HCT116 (cell line): ENCODE results near the gene AS3MT. TPM values are rescaled to one million over a fixed set of nuclear protein-coding genes. Genes with fewer than 3 reads are reported as not detected.

Experiments
- ATAC-seq: fragments of 200-7000 bp; cut with Tn5 transposase; 2 replicates; pipeline ENCODE4 v1.9.1; 2020; ENCODE audit warnings: mild to moderate bottlenecking, moderate library complexity
- BruUV-seq: library from RNA; stranded (reverse); fragments of 400-500 nt; replicated peaks from 2 replicates; lab custom pipeline; 2021; lab: Mats Ljungman, UMichigan
- CTCF ChIA-PET: fragments of 300-600 bp; sonication (Branson Sonifier 250); formaldehyde crosslinking; loops from one replicate; lab custom pipeline; 2021; ENCODE audit warnings: antibody characterized with exemption; lab: Charles Lee
- POLR2A ChIA-PET: fragments of 300-600, 350-600 bp; sonication (Branson Sonifier 250); formaldehyde crosslinking; loops from one replicate; lab custom pipeline; 2021; ENCODE audit warnings: antibody characterized with exemption; lab: Charles Lee
- RAD21 ChIA-PET, 2 experiments: fragments of 300-600 bp; sonication (Branson Sonifier 250); formaldehyde crosslinking; loops; one replicate each; lab custom pipeline; 2023; ENCODE audit warnings: low total read pairs in 2 of 2; ENCODE audit not compliant: uncharacterized antibody in 2 of 2, unreplicated experiment in 2 of 2, low non-redundant PET in 1 of 2; lab: Charles Lee
- DNase-seq: peaks from one replicate; pipeline ENCODE4 v3.0.0-alpha.2; 2010; ENCODE audit warnings: low read depth, low spot score
- H2AFZ ChIP-seq: fragments of 200-600 bp; shearing (Covaris generic), sonication (generic); 2 replicates; pipeline ENCODE4 v1.6.1; 2017; ENCODE audit warnings: low read depth, mixed run types, mixed read lengths, antibody characterized with exemption, low read length; ENCODE audit not compliant: poor library complexity, severe bottlenecking
- H3K27ac ChIP-seq: 2 replicates; pipeline ENCODE4 v1.5.1; 2012; ENCODE audit warnings: low read depth, low read length
- H3K27me3 ChIP-seq: fragments of 200-600 bp; sonication (generic); 2 replicates; pipeline ENCODE4 v1.6.1; 2016; ENCODE audit warnings: mixed run types, low read length, mixed read lengths; ENCODE audit not compliant: insufficient read depth
- H3K36me3 ChIP-seq, 2 experiments: fragments of 200-500 bp in 1 of 2; fragments of 200-600 bp in 1 of 2; sonication (Bioruptor generic) in 1 of 2; sonication (generic) in 1 of 2; 2 replicates each; pipeline versions ENCODE4 v1.5.1 to v1.6.1; 2014 to 2016; ENCODE audit warnings: low read length in 2 of 2, inconsistent platforms in 1 of 2, mixed read lengths in 1 of 2, mixed run types in 1 of 2; ENCODE audit not compliant: insufficient read depth in 2 of 2, control insufficient read depth in 1 of 2
- H3K4me1 ChIP-seq, 2 experiments: fragments of 200-600 bp in 1 of 2; sonication (generic) in 1 of 2; 2 replicates each; pipeline versions ENCODE4 v1.5.1 to v1.6.1; 2012 to 2017; ENCODE audit warnings: low read length in 2 of 2, inconsistent platforms in 1 of 2, mild to moderate bottlenecking in 1 of 2, mixed read lengths in 1 of 2, mixed run types in 1 of 2, moderate library complexity in 1 of 2; ENCODE audit not compliant: insufficient read depth in 2 of 2, control insufficient read depth in 1 of 2
- H3K4me2 ChIP-seq: fragments of 200-600 bp; sonication (generic); 2 replicates; pipeline ENCODE4 v1.6.1; 2017; ENCODE audit warnings: mixed run types, low read length, mixed read lengths
- H3K4me3 ChIP-seq, 2 experiments: fragments of 200-600 bp in 1 of 2; sonication (generic) in 1 of 2; replicated peaks in 1 of 2; 2 replicates each; pipeline ENCODE4 v1.5.1; 2011 to 2016; ENCODE audit warnings: low read length in 2 of 2, control low read depth in 1 of 2, low read depth in 1 of 2, mild to moderate bottlenecking in 1 of 2, mixed read lengths in 1 of 2, mixed run types in 1 of 2
- H3K79me2 ChIP-seq: fragments of 200-600 bp; sonication (generic); 2 replicates; pipeline ENCODE4 v1.6.1; 2017; ENCODE audit warnings: mild to moderate bottlenecking, mixed run types, low read length, moderate library complexity, mixed read lengths; ENCODE audit not compliant: insufficient read depth
- H3K9ac ChIP-seq: fragments of 200-600 bp; sonication (generic); 2 replicates; pipeline ENCODE4 v1.6.1; 2016; ENCODE audit warnings: low read length, mixed read lengths
- H3K9me2 ChIP-seq: fragments of 200-600 bp; sonication (generic), shearing (Covaris generic); 2 replicates; pipeline ENCODE4 v1.6.1; 2017; ENCODE audit warnings: mixed run types, mild to moderate bottlenecking, moderate library complexity; ENCODE audit not compliant: insufficient read depth
- H3K9me3 ChIP-seq, 2 experiments: fragments of 200-500 bp in 1 of 2; fragments of 200-600 bp in 1 of 2; sonication (Bioruptor generic) in 1 of 2; sonication (generic) in 1 of 2; 2 replicates each; pipeline ENCODE4 v1.6.1; 2014 to 2017; ENCODE audit warnings: low read length in 2 of 2, mixed read lengths in 2 of 2, inconsistent platforms in 1 of 2, low read depth in 1 of 2, mild to moderate bottlenecking in 1 of 2, mixed run types in 1 of 2, moderate library complexity in 1 of 2; ENCODE audit not compliant: control insufficient read depth in 1 of 2, insufficient read depth in 1 of 2
- H4K20me1 ChIP-seq: fragments of 200-600 bp; sonication (generic), shearing (Covaris generic); 2 replicates; pipeline ENCODE4 v1.6.1; 2017; ENCODE audit warnings: mixed run types, mild to moderate bottlenecking, moderate library complexity; ENCODE audit not compliant: insufficient read depth
- CBX3 ChIP-seq: IDR thresholded peaks from 2 replicates; pipeline ENCODE4 v1.6.1; 2012; ENCODE audit warnings: low read depth
- CEBPB ChIP-seq: IDR thresholded peaks from 2 replicates; pipeline ENCODE4 v1.6.1; 2012; ENCODE audit warnings: low read depth
- CTCF ChIP-seq, 3 experiments: fragments of 200-600 bp in 1 of 3; sonication (generic) in 1 of 3; IDR thresholded peaks in 2 of 3; conservative IDR thresholded peaks in 1 of 3; 2 replicates each; pipeline ENCODE4 v1.5.1; 2012 to 2017; ENCODE audit warnings: low read depth in 2 of 3, low read length in 2 of 3, antibody characterized with exemption in 1 of 3, borderline replicate concordance in 1 of 3, control low read depth in 1 of 3, mild to moderate bottlenecking in 1 of 3, mixed read lengths in 1 of 3, mixed run types in 1 of 3, moderate library complexity in 1 of 3; ENCODE audit not compliant: insufficient read depth in 1 of 3
- EGR1 ChIP-seq: IDR thresholded peaks from 2 replicates; pipeline ENCODE4 v1.6.1; 2012; ENCODE audit warnings: low read depth
- ELF1 ChIP-seq: IDR thresholded peaks from 2 replicates; pipeline ENCODE4 v1.6.1; 2012; ENCODE audit warnings: low read depth, borderline replicate concordance
- EZH2 ChIP-seq: fragments of 200-600 bp; sonication (generic); IDR thresholded peaks from 2 replicates; pipeline ENCODE4 v1.6.1; 2017; ENCODE audit warnings: antibody characterized with exemption, mixed run types
- EZH2phosphoT487 ChIP-seq: fragments of 200-600 bp; IDR thresholded peaks from 2 replicates; pipeline ENCODE4 v1.6.1; 2018; ENCODE audit warnings: antibody characterized with exemption, borderline replicate concordance
- JUND ChIP-seq: IDR thresholded peaks from 2 replicates; pipeline ENCODE4 v1.6.1; 2012
- MAX ChIP-seq: IDR thresholded peaks from 2 replicates; pipeline ENCODE4 v1.6.1; 2012
- POLR2AphosphoS5 ChIP-seq: IDR thresholded peaks from 2 replicates; pipeline ENCODE4 v1.6.1; 2011; ENCODE audit warnings: mild to moderate bottlenecking, low read depth, low read length, moderate library complexity
- RAD21 ChIP-seq: IDR thresholded peaks from 2 replicates; pipeline ENCODE4 v1.6.1; 2012; ENCODE audit warnings: low read depth, mild to moderate bottlenecking
- SIN3A ChIP-seq: IDR thresholded peaks from 2 replicates; pipeline ENCODE4 v1.6.1; 2012; ENCODE audit warnings: low read depth
- SP1 ChIP-seq: IDR thresholded peaks from 2 replicates; pipeline ENCODE4 v1.6.1; 2012; ENCODE audit warnings: low read depth
- SRF ChIP-seq: IDR thresholded peaks from 2 replicates; pipeline ENCODE4 v1.6.1; 2012; ENCODE audit warnings: low read depth
- TCF7L2 ChIP-seq: IDR thresholded peaks from 2 replicates; pipeline ENCODE4 v1.7.0; 2011; ENCODE audit warnings: borderline replicate concordance, inconsistent platforms; ENCODE audit not compliant: insufficient read depth, insufficient read length; ENCODE audit errors: extremely low read depth
- ZFX ChIP-seq: fragments of 450-650 bp; IDR thresholded peaks from 2 replicates; pipeline ENCODE4 v1.6.1; 2017
- ZNF274 ChIP-seq: fragments of 200-500 bp; sonication (Bioruptor generic); IDR thresholded peaks from 2 replicates; pipeline ENCODE4 v1.6.1; 2014; ENCODE audit warnings: mild to moderate bottlenecking, low read depth, low read length, inconsistent platforms
- intact Hi-C: fragments of 100-400 bp; cut with micrococcal nuclease; formaldehyde crosslinking; loops from 2 replicates; pipeline ENCODE4 v1.10.0; 2022
- total RNA-seq: library from RNA; stranded (reverse); gene quantifications from one replicate; pipeline ENCODE4 v1.2.1, GENCODE V29; 2021; ENCODE audit not compliant: unreplicated experiment
- TF ChIP-seq, protein P1 (sequence below): IDR thresholded peaks from 2 replicates; pipeline ENCODE4 v1.6.1; 2012

Gene AS3MT
- total RNA-seq, 1 experiment from 2014 or later: 0.79 TPM

- TF ChIP-seq CTCF (IDR thresholded peaks at IDR 0.05 in 2 of 3, conservative IDR thresholded peaks at IDR 0.05 in 1 of 3; ENCODE audit: borderline replicate concordance in 1 of 3, insufficient read depth in 1 of 3, low read depth in 2 of 3, low read length in 2 of 3) (no peak), JUND (no peak)
Measured at GRCh38 chr10:102941401-102941800, 72.1 kb downstream of the AS3MT start (continued).

- Histone ChIP-seq H3K9ac (no peak overlapping the region), H3K4me1 (no peaks in the 10 kb centered on the region), H3K79me2 (no peaks in the 10 kb centered on the region), H3K9me2 (no peaks in the 10 kb centered on the region), H3K36me3 (no peaks in the 10 kb centered on the region), H3K4me3 (no peak overlapping the region), H3K9me3 (no peaks in the 10 kb centered on the region), H4K20me1 (no peaks in the 10 kb centered on the region), H3K27ac (no peak overlapping the region), H3K4me2 (no peak overlapping the region), H2AFZ (no peak overlapping the region), H3K27me3 (no peaks in the 10 kb centered on the region)
- intact Hi-C loops: no loop called here
- TF ChIP-seq CEBPB: no peak
- TF ChIP-seq SP1: no peak
- TF ChIP-seq CBX3: no peak
- TF ChIP-seq ZFX: no peak
- no peak for TF ChIP-seq SRF
- TF ChIP-seq EZH2: no peak
- TF ChIP-seq MAX: no peak
- TF ChIP-seq JUND: no peak
- no peak for TF ChIP-seq ZNF274
- TF ChIP-seq RAD21: no peak
- no peak for TF ChIP-seq EZH2phosphoT487
- no peak for TF ChIP-seq SIN3A
- TF ChIP-seq, protein P1, sequence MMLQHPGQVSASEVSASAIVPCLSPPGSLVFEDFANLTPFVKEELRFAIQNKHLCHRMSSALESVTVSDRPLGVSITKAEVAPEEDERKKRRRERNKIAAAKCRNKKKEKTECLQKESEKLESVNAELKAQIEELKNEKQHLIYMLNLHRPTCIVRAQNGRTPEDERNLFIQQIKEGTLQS: no peak
- TF ChIP-seq ELF1: no peak
- no peak for TF ChIP-seq TCF7L2
- no peak for TF ChIP-seq CTCF (IDR thresholded peaks at IDR 0.05 in 2 of 3, conservative IDR thresholded peaks at IDR 0.05 in 1 of 3; ENCODE audit: borderline replicate concordance in 1 of 3, insufficient read depth in 1 of 3, low read depth in 2 of 3, low read length in 2 of 3)
- TF ChIP-seq POLR2AphosphoS5: no peak
- no peak for TF ChIP-seq EGR1
- ChIA-PET RAD21 (no interaction called here), CTCF (no interaction called here), POLR2A (interaction anchor here (0.7 kb wide), 1 partner anchor 248 kb away, joined by 3 read pairs; no protein-coding TSS in a partner anchor)
- no peak for DNase-seq
- ATAC-seq: no peak
- no TSS peak for BruUV-seq
Measured at GRCh38 chr10:102945449-102945848, 76.2 kb downstream of the AS3MT start.
